DOHH2 (cell line): Measurements from ENCODE around the gene TMEM154.

Source experiments
- EZH2phosphoT487 ChIP-seq: fragments of 200-600 bp; sonication (generic); IDR thresholded peaks from 2 replicates; pipeline ENCODE4 v1.6.1; 2017; ENCODE audit warnings: borderline replicate concordance, mild to moderate bottlenecking, antibody characterized with exemption, low read length, moderate library complexity, mixed read lengths
- TF ChIP-seq, protein P1 (sequence below): fragments of 200-600 bp; sonication (generic); IDR thresholded peaks from one replicate; pipeline ENCODE4 v1.5.1; 2014; ENCODE audit warnings: antibody characterized with exemption, mild to moderate bottlenecking, low read depth, low read length; ENCODE audit not compliant: poor library complexity, severe bottlenecking

GRCh38 chr4:152724494-152724893 lies 44.7 kb upstream of the TMEM154 start:
- no peak for TF ChIP-seq EZH2phosphoT487
- TF ChIP-seq, protein P1, sequence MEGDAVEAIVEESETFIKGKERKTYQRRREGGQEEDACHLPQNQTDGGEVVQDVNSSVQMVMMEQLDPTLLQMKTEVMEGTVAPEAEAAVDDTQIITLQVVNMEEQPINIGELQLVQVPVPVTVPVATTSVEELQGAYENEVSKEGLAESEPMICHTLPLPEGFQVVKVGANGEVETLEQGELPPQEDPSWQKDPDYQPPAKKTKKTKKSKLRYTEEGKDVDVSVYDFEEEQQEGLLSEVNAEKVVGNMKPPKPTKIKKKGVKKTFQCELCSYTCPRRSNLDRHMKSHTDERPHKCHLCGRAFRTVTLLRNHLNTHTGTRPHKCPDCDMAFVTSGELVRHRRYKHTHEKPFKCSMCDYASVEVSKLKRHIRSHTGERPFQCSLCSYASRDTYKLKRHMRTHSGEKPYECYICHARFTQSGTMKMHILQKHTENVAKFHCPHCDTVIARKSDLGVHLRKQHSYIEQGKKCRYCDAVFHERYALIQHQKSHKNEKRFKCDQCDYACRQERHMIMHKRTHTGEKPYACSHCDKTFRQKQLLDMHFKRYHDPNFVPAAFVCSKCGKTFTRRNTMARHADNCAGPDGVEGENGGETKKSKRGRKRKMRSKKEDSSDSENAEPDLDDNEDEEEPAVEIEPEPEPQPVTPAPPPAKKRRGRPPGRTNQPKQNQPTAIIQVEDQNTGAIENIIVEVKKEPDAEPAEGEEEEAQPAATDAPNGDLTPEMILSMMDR: no peak
